SK-MEL-5 (cell line): Measurements from ENCODE around the gene MINDY4. TPM values are rescaled to one million over a fixed set of nuclear protein-coding genes. Genes with fewer than 3 reads are reported as not detected.
"Not testable (repeated sequence)": the region's sequence is repeated elsewhere in the genome, so short reads cannot be mapped to it uniquely, and the experiment has no call there.

Source experiments
- DNase-seq: peaks from one replicate; pipeline ENCODE4 v3.0.0-alpha.2; 2016; ENCODE audit warnings: low read depth, low spot score
- in situ Hi-C: cut with HindIII; loops from 2 replicates; pipeline ENCODE4 v1.10.0; 2016; ENCODE audit warnings: low sequenced_read_pairs, high pct_unique_total_duplicates, low pct_unique_long_range_greater_than_20kb
- total RNA-seq: library from RNA; depleted of rRNA; stranded (reverse); fragments of >200 nt; shearing (Covaris generic); gene quantifications from 2 replicates; pipeline ENCODE4 v1.2.3, GENCODE V29; 2014

The MINDY4 gene
- total RNA-seq, 1 experiment from 2014 or later, result 5.2 TPM

- no peak for DNase-seq
- in situ Hi-C loops, result no loop called here
These were observed 19.1 kb downstream of the MINDY4 start for GRCh38 chr7:30790356-30790755.

GRCh38 chr7:30791114-30791513 lies 19.9 kb downstream of the MINDY4 start:
- in situ Hi-C loops, result no loop called here
- peak; percentile 38 for DNase-seq

- in situ Hi-C loops, result no loop called here
- no peak for DNase-seq
These were observed 24.1 kb downstream of the MINDY4 start for GRCh38 chr7:30795161-30795948.

GRCh38 chr7:30796105-30796869 lies 25.1 kb downstream of the MINDY4 start:
- no peak for DNase-seq
- in situ Hi-C loops, result no loop called here

- DNase-seq, result no peak
- in situ Hi-C loops, result no loop called here
These were observed 26.2 kb downstream of the MINDY4 start for GRCh38 chr7:30797176-30798040.

- in situ Hi-C loops, result no loop called here
- no peak for DNase-seq
These were observed 28.2 kb downstream of the MINDY4 start for GRCh38 chr7:30799206-30799975.

- in situ Hi-C loops, result no loop called here
- DNase-seq, result no peak
These were observed 28.9 kb downstream of the MINDY4 start for GRCh38 chr7:30799976-30800661.

GRCh38 chr7:30800785-30801252 lies 29.6 kb downstream of the MINDY4 start:
- DNase-seq, result peak; percentile 87
- in situ Hi-C loops, result no loop called here

- in situ Hi-C loops, result no loop called here
- no peak for DNase-seq
These were observed 31.6 kb downstream of the MINDY4 start for GRCh38 chr7:30802812-30803211.

- in situ Hi-C loops, result no loop called here
- no peak for DNase-seq
These were observed 33.0 kb downstream of the MINDY4 start for GRCh38 chr7:30804078-30804661.

- in situ Hi-C loops, result no loop called here
- DNase-seq, result no peak
These were observed 34.0 kb downstream of the MINDY4 start for GRCh38 chr7:30805081-30805691.

- in situ Hi-C loops, result no loop called here
- DNase-seq, result peak; percentile 20
These were observed 34.7 kb downstream of the MINDY4 start for GRCh38 chr7:30805931-30806330.

- DNase-seq, in situ Hi-C loops: not testable (repeated sequence)
These were observed 36.3 kb downstream of the MINDY4 start for GRCh38 chr7:30807477-30807876.

- in situ Hi-C loops, DNase-seq: not testable (repeated sequence)
These were observed 36.7 kb downstream of the MINDY4 start for GRCh38 chr7:30807941-30808340.

- in situ Hi-C loops, result no loop called here
- DNase-seq, result no peak
These were observed 39.8 kb downstream of the MINDY4 start for GRCh38 chr7:30810986-30811385.

GRCh38 chr7:30812676-30813075 lies 41.5 kb downstream of the MINDY4 start:
- DNase-seq, result no peak
- in situ Hi-C loops, result no loop called here
